ENCODE results near the gene ATP5PB. TPM values are rescaled to one million over a fixed set of nuclear protein-coding genes. Genes with fewer than 3 reads are reported as not detected.

The ATP5PB gene
- total RNA-seq, 1 donor: 203 TPM

DNA sequence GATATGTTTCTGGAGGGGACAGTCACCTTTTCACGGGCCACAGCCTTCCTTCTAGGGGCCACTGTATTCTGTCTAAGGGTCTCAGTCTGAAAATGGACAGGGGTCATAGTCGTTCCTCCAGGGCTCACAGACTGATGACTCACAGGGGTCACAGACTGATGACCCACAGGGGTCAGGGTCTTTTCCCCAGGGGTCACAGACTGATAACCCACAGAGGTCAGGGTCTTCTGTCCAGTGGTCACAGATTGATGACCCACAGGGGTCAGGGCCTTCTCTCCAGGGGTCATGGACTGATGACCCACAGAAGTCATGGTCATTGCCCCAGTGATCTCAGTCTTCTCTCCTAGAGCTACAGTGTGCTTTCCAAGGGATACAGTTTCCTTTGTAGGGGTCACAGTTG is 34.5 kb upstream of the ATP5PB start:
- Histone ChIP-seq H3K27me3 (ENCODE audit: insufficient read depth, low read length) (no peaks in the 10 kb centered on the region), H3K4me3 (ENCODE audit: insufficient read depth, low read length) (no peak overlapping the region), H3K79me2 (ENCODE audit: insufficient read depth, low read length) (no peaks in the 10 kb centered on the region), H3K27ac (ENCODE audit: low read depth, low read length) (no peak overlapping the region), H3K36me3 (ENCODE audit: insufficient read depth, low read length) (no peaks in the 10 kb centered on the region), H3K4me2 (ENCODE audit: insufficient read depth, low read length) (no peak overlapping the region), H2AFZ (ENCODE audit: low read length) (no peak overlapping the region), H3K4me1 (ENCODE audit: insufficient read depth, low read length) (no peaks in the 10 kb centered on the region), H3K9me3 (ENCODE audit: low read depth, low read length) (no peaks in the 10 kb centered on the region), H4K20me1 (ENCODE audit: insufficient read depth, low read length) (no peaks in the 10 kb centered on the region)
- DNase-seq (ENCODE audit: insufficient read length, low spot score, missing footprints): no peak
- TF ChIP-seq, protein P1, sequence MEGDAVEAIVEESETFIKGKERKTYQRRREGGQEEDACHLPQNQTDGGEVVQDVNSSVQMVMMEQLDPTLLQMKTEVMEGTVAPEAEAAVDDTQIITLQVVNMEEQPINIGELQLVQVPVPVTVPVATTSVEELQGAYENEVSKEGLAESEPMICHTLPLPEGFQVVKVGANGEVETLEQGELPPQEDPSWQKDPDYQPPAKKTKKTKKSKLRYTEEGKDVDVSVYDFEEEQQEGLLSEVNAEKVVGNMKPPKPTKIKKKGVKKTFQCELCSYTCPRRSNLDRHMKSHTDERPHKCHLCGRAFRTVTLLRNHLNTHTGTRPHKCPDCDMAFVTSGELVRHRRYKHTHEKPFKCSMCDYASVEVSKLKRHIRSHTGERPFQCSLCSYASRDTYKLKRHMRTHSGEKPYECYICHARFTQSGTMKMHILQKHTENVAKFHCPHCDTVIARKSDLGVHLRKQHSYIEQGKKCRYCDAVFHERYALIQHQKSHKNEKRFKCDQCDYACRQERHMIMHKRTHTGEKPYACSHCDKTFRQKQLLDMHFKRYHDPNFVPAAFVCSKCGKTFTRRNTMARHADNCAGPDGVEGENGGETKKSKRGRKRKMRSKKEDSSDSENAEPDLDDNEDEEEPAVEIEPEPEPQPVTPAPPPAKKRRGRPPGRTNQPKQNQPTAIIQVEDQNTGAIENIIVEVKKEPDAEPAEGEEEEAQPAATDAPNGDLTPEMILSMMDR (IDR thresholded peaks at IDR 0.05; ENCODE audit: extremely low read depth, low read depth, low read length): no peak

DNA sequence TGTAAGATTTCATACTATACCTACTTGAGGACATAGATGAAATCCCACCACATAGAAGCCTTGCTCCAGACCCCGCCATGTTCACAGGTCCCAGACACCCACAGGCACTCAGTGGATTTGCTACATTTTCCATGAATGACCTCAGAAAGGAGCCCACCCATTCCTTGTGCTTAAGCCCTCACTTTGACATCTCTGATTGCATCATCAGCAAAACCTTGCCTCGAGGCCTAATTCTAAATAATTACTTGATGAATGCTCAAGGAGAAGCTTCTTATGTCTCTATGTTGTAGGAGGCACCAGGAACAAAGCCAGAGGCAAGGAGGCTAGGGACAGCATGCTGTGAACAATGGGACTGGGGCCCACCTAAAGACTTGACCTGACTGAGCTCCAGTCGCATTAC is 33.8 kb upstream of the ATP5PB start:
- Histone ChIP-seq H3K4me2 (ENCODE audit: insufficient read depth, low read length) (no peak overlapping the region), H2AFZ (ENCODE audit: low read length) (no peak overlapping the region), H3K27me3 (ENCODE audit: insufficient read depth, low read length) (no peaks in the 10 kb centered on the region), H3K79me2 (ENCODE audit: insufficient read depth, low read length) (no peaks in the 10 kb centered on the region), H4K20me1 (ENCODE audit: insufficient read depth, low read length) (no peaks in the 10 kb centered on the region), H3K4me1 (ENCODE audit: insufficient read depth, low read length) (no peaks in the 10 kb centered on the region), H3K36me3 (ENCODE audit: insufficient read depth, low read length) (no peaks in the 10 kb centered on the region), H3K9me3 (ENCODE audit: low read depth, low read length) (no peaks in the 10 kb centered on the region), H3K4me3 (ENCODE audit: insufficient read depth, low read length) (no peak overlapping the region), H3K27ac (ENCODE audit: low read depth, low read length) (no peak overlapping the region)
- TF ChIP-seq, protein P1 (IDR thresholded peaks at IDR 0.05; ENCODE audit: extremely low read depth, low read depth, low read length): no peak
- DNase-seq (ENCODE audit: insufficient read length, low spot score, missing footprints): no peak

DNA sequence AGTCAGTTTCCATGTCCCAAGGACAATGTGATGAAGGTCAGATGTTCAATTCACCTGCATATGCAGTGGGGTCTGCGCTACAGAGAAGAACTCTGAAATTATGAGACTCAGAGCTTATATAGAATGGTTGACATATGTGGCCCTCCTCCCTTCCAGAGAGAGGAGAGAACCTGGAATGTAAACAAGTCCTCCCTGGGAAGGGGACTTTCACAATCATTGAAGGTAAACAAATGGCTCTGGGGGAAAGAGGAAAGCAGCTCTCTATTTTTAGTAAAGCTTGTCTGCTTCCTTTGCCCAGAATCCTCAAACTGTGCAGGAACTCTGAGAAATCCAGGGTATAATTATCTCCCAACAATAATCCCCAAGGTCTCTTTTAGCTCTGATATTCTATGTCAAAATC is 31.5 kb upstream of the ATP5PB start:
- no peaks in the 10 kb centered on the region for H3K9me3 ChIP-seq (ENCODE audit: low read depth, low read length)
- no peaks in the 10 kb centered on the region for H3K27me3 ChIP-seq (ENCODE audit: insufficient read depth, low read length)
- H3K4me2 ChIP-seq (ENCODE audit: insufficient read depth, low read length): no peak overlapping the region
- H4K20me1 ChIP-seq (ENCODE audit: insufficient read depth, low read length): no peaks in the 10 kb centered on the region
- H3K36me3 ChIP-seq (ENCODE audit: insufficient read depth, low read length): no peaks in the 10 kb centered on the region
- TF ChIP-seq, protein P1 (IDR thresholded peaks at IDR 0.05; ENCODE audit: extremely low read depth, low read depth, low read length): no peak
- H2AFZ ChIP-seq (ENCODE audit: low read length): no peak overlapping the region
- H3K4me1 ChIP-seq (ENCODE audit: insufficient read depth, low read length): no peaks in the 10 kb centered on the region
- H3K4me3 ChIP-seq (ENCODE audit: insufficient read depth, low read length): no peak overlapping the region
- H3K79me2 ChIP-seq (ENCODE audit: insufficient read depth, low read length): no peaks in the 10 kb centered on the region
- no peak overlapping the region for H3K27ac ChIP-seq (ENCODE audit: low read depth, low read length)
- DNase-seq (ENCODE audit: insufficient read length, low spot score, missing footprints): no peak

DNA sequence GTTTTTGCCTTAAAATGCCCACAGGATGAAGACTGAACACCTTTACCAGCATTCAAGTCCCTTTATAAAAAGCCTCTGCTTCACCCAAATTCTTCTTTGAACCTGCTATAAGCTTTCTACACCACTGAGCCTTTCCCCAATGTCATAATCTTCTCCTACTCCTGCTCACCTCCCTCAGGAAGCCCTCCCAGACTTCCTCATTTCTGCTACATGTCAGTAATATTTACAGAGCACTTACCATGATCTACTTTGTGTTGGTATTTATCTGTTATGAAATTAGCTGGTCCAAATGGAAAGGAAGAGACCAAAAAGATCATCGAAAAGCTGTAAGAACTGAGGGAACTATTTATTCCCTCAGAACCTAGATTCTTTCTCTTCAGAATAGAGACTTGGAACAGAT is 30.2 kb upstream of the ATP5PB start:
- Histone ChIP-seq H4K20me1 (ENCODE audit: insufficient read depth, low read length) (no peaks in the 10 kb centered on the region), H3K36me3 (ENCODE audit: insufficient read depth, low read length) (no peaks in the 10 kb centered on the region), H2AFZ (ENCODE audit: low read length) (no peak overlapping the region), H3K79me2 (ENCODE audit: insufficient read depth, low read length) (no peaks in the 10 kb centered on the region), H3K27me3 (ENCODE audit: insufficient read depth, low read length) (peaks cover 2% of the 10 kb centered on the region), H3K4me2 (ENCODE audit: insufficient read depth, low read length) (no peak overlapping the region), H3K9me3 (ENCODE audit: low read depth, low read length) (no peaks in the 10 kb centered on the region), H3K27ac (ENCODE audit: low read depth, low read length) (no peak overlapping the region), H3K4me3 (ENCODE audit: insufficient read depth, low read length) (no peak overlapping the region), H3K4me1 (ENCODE audit: insufficient read depth, low read length) (no peaks in the 10 kb centered on the region)
- TF ChIP-seq, protein P1 (IDR thresholded peaks at IDR 0.05; ENCODE audit: extremely low read depth, low read depth, low read length): no peak
- DNase-seq (ENCODE audit: insufficient read length, low spot score, missing footprints): no peak
